H9 (cell line): ENCODE measurements around the gene MYCN. TPM values are rescaled to one million over a fixed set of nuclear protein-coding genes. Genes with fewer than 3 reads are reported as not detected.
"Not testable (repeated sequence)": the region's sequence is repeated elsewhere in the genome, so short reads cannot be mapped to it uniquely, and the experiment has no call there.

Source experiments
- DNase-seq: peaks from one replicate; pipeline ENCODE4 v3.0.0-alpha.2; 2017
- H2AFZ ChIP-seq: one replicate; pipeline ENCODE4 v1.6.1; 2013; ENCODE audit warnings: mild to moderate bottlenecking, low read length, control low read depth, moderate library complexity
- H2AK5ac ChIP-seq: 2 replicates; pipeline ENCODE4 v1.6.1; 2013; ENCODE audit warnings: low read length, control low read depth, mixed read lengths; ENCODE audit not compliant: insufficient read length
- H2BK120ac ChIP-seq: one replicate; pipeline ENCODE4 v1.6.1; 2013; ENCODE audit warnings: low read depth, mild to moderate bottlenecking, low read length, control low read depth, inconsistent platforms; ENCODE audit not compliant: poor library complexity, severe bottlenecking
- H2BK12ac ChIP-seq: 2 replicates; pipeline ENCODE4 v1.6.1; 2013; ENCODE audit warnings: low read length, control low read depth, mixed read lengths, low read depth; ENCODE audit not compliant: insufficient read length
- H2BK15ac ChIP-seq: 2 replicates; pipeline ENCODE4 v1.6.1; 2013; ENCODE audit warnings: low read depth, low read length, control low read depth
- H2BK20ac ChIP-seq: one replicate; pipeline ENCODE4 v1.6.1; 2013; ENCODE audit warnings: low read depth, mild to moderate bottlenecking, low read length, control low read depth, inconsistent platforms; ENCODE audit not compliant: poor library complexity, severe bottlenecking
- H2BK5ac ChIP-seq: 2 replicates; pipeline ENCODE4 v1.6.1; 2013; ENCODE audit warnings: low read length, control low read depth, mixed read lengths; ENCODE audit not compliant: insufficient read length
- H3K14ac ChIP-seq: 2 replicates; pipeline ENCODE4 v1.6.1; 2013; ENCODE audit warnings: low read length, control low read depth; ENCODE audit not compliant: insufficient read depth
- H3K18ac ChIP-seq: 2 replicates; pipeline ENCODE4 v1.6.1; 2013; ENCODE audit warnings: low read depth, mild to moderate bottlenecking, mixed read lengths, low read length, control low read depth; ENCODE audit not compliant: insufficient read length
- H3K23ac ChIP-seq: 2 replicates; pipeline ENCODE4 v1.6.1; 2013; ENCODE audit warnings: low read length, control low read depth, mixed read lengths, low read depth; ENCODE audit not compliant: insufficient read length
- H3K23me2 ChIP-seq: 2 replicates; pipeline ENCODE4 v1.6.1; 2013; ENCODE audit warnings: low read depth, mild to moderate bottlenecking, mixed read lengths, low read length, control low read depth; ENCODE audit not compliant: insufficient read length, poor library complexity, severe bottlenecking
- H3K27ac ChIP-seq: 2 replicates; pipeline ENCODE4 v1.5.1; 2013; ENCODE audit warnings: low read length, control low read depth, mixed read lengths, low read depth; ENCODE audit not compliant: insufficient read length
- H3K27me3 ChIP-seq: 2 replicates; pipeline ENCODE4 v1.6.1; 2013; ENCODE audit warnings: low read length, control low read depth, inconsistent platforms; ENCODE audit not compliant: insufficient read depth
- H3K4ac ChIP-seq: 2 replicates; pipeline ENCODE4 v1.6.1; 2013; ENCODE audit warnings: low read depth, mild to moderate bottlenecking, control low read depth, inconsistent platforms, low read length, moderate library complexity
- H3K4me1 ChIP-seq: 2 replicates; pipeline ENCODE4 v1.6.1; 2013; ENCODE audit warnings: low read length, control low read depth, inconsistent platforms; ENCODE audit not compliant: insufficient read depth
- H3K4me2 ChIP-seq: 2 replicates; pipeline ENCODE4 v1.6.1; 2013; ENCODE audit warnings: low read length, control low read depth, mixed read lengths; ENCODE audit not compliant: insufficient read length, insufficient read depth
- H3K56ac ChIP-seq: 2 replicates; pipeline ENCODE4 v1.6.1; 2013; ENCODE audit warnings: low read depth, mild to moderate bottlenecking, mixed read lengths, low read length, control low read depth; ENCODE audit not compliant: insufficient read length
- H3K79me1 ChIP-seq: 2 replicates; pipeline ENCODE4 v1.6.1; 2013; ENCODE audit warnings: low read depth, mild to moderate bottlenecking, moderate library complexity, low read length, control low read depth, inconsistent platforms; ENCODE audit not compliant: insufficient read depth, poor library complexity, severe bottlenecking
- H3K79me2 ChIP-seq: 2 replicates; pipeline ENCODE4 v1.6.1; 2013; ENCODE audit warnings: low read length, control low read depth, inconsistent platforms; ENCODE audit not compliant: insufficient read depth
- H3K9ac ChIP-seq: 2 replicates; pipeline ENCODE4 v1.6.1; 2013; ENCODE audit warnings: low read length, control low read depth, mixed read lengths; ENCODE audit not compliant: insufficient read length; ENCODE audit errors: extremely low read depth
- H3K9me3 ChIP-seq: one replicate; pipeline ENCODE4 v1.6.1; 2013; ENCODE audit warnings: low read depth, low read length, inconsistent platforms; ENCODE audit not compliant: control insufficient read depth
- H3T11ph ChIP-seq: one replicate; pipeline ENCODE4 v1.6.1; 2013; ENCODE audit warnings: mild to moderate bottlenecking, low read length, control low read depth, inconsistent platforms
- H4K20me1 ChIP-seq: one replicate; pipeline ENCODE4 v1.6.1; 2013; ENCODE audit not compliant: control insufficient read depth, insufficient read length, insufficient read depth
- H4K5ac ChIP-seq: 2 replicates; pipeline ENCODE4 v1.6.1; 2013; ENCODE audit warnings: low read depth, mild to moderate bottlenecking, mixed read lengths, low read length, control low read depth; ENCODE audit not compliant: insufficient read length
- H4K8ac ChIP-seq: replicated peaks from 2 replicates; pipeline ENCODE4 v1.6.1; 2013; ENCODE audit warnings: low read length, control low read depth, mixed read lengths, low read depth; ENCODE audit not compliant: insufficient read length
- H4K91ac ChIP-seq: 2 replicates; pipeline ENCODE4 v1.6.1; 2013; ENCODE audit warnings: low read depth, mild to moderate bottlenecking, moderate library complexity, mixed read lengths, low read length, control low read depth; ENCODE audit not compliant: insufficient read length
- H3K27ac Mint-ChIP-seq, 3 experiments: 2 replicates in 2 of 3; 3 replicates in 1 of 3; pipeline ENCODE4 v1.8.0; 2020 to 2021; ENCODE audit warnings: mixed read lengths in 3 of 3, mild to moderate bottlenecking in 1 of 3, moderate library complexity in 1 of 3
- H3K27me3 Mint-ChIP-seq: 2 replicates; pipeline ENCODE4 v1.8.0; 2021; ENCODE audit warnings: low read depth, mild to moderate bottlenecking, moderate library complexity, mixed read lengths
- H3K36me3 Mint-ChIP-seq, 3 experiments: 2 replicates in 2 of 3; 3 replicates in 1 of 3; pipeline ENCODE4 v1.8.0; 2020 to 2021; ENCODE audit warnings: low read depth in 3 of 3, mixed read lengths in 3 of 3; ENCODE audit not compliant: insufficient read depth in 1 of 3
- H3K4me1 Mint-ChIP-seq, 2 experiments: 2 replicates each; pipeline ENCODE4 v1.8.0; 2020; ENCODE audit warnings: mixed read lengths in 2 of 2
- H3K4me3 Mint-ChIP-seq, 2 experiments: 2 replicates in 1 of 2; 3 replicates in 1 of 2; pipeline ENCODE4 v1.8.0; 2020 to 2021; ENCODE audit warnings: mild to moderate bottlenecking in 2 of 2, mixed read lengths in 2 of 2, moderate library complexity in 1 of 2
- H3K9me3 Mint-ChIP-seq, 2 experiments: 2 replicates in 1 of 2; 3 replicates in 1 of 2; pipeline ENCODE4 v1.8.0; 2020; ENCODE audit warnings: mild to moderate bottlenecking in 2 of 2, mixed read lengths in 2 of 2, moderate library complexity in 1 of 2
- CTCF ChIP-seq: fragments of 200-600 bp; sonication (generic); conservative IDR thresholded peaks from 3 replicates; pipeline ENCODE4 v1.8.0; 2021; ENCODE audit warnings: antibody characterized with exemption, mild to moderate bottlenecking
- WGBS: extraction: QIAGEN DNeasy Blood & Tissue Kit; methylation state at CpG from one replicate; pipeline ENCODE4 v1.1.7; 2013; ENCODE audit warnings: missing lambda C conversion rate, low lambda C conversion rate, mixed read lengths; ENCODE audit not compliant: insufficient read length; ENCODE audit errors: extremely low coverage; 5-methylcytosine and 5-hydroxymethylcytosine counted together
- total RNA-seq: library from RNA; stranded (reverse); gene quantifications from 2 replicates; pipeline ENCODE4 v1.2.1, GENCODE V29; 2021

Gene MYCN
- total RNA-seq, 1 experiment from 2014 or later = 100.0 TPM

GRCh38 chr2:15950088-15950952 lies 10.0 kb downstream of the MYCN start:
- H3K27me3 ChIP-seq = no peaks in the 10 kb centered on the region
- no peaks in the 10 kb centered on the region for H4K20me1 ChIP-seq
- WGBS = no CpG with 5 or more reads among the region's 5 CpGs
- H2AFZ ChIP-seq = no peak overlapping the region
- no peak for DNase-seq
- H3K4me2 ChIP-seq = no peak overlapping the region
- H4K5ac ChIP-seq = no peak overlapping the region
- no peak overlapping the region for H3K14ac ChIP-seq
- H3K56ac ChIP-seq = no peak overlapping the region
- no peak overlapping the region for H2BK120ac ChIP-seq
- no peaks in the 10 kb centered on the region for H3K27me3 Mint-ChIP-seq
- H2BK20ac ChIP-seq = no peak overlapping the region
- H3T11ph ChIP-seq = no peak overlapping the region
- peaks cover 22 to 33% (median 33%) of the 10 kb centered on the region in 3 experiments for H3K36me3 Mint-ChIP-seq
- H3K18ac ChIP-seq = no peak overlapping the region
- no peak overlapping the region for H2BK15ac ChIP-seq
- no peaks in the 10 kb centered on the region for H3K23me2 ChIP-seq
- H3K23ac ChIP-seq = no peak overlapping the region
- no peaks in the 10 kb centered on the region; the same call in 1 of the 2 replicates for H3K4me1 ChIP-seq
- H2BK5ac ChIP-seq = no peak overlapping the region
- H3K9me3 Mint-ChIP-seq = no peaks in the 10 kb centered on the region
- H3K79me2 ChIP-seq = peaks cover 3% of the 10 kb centered on the region; the same call in 1 of the 2 replicates
- peaks cover 3% of the 10 kb centered on the region for H3K79me1 ChIP-seq
- H2BK12ac ChIP-seq = no peak overlapping the region
- H3K4ac ChIP-seq = no peak overlapping the region
- H3K4me1 Mint-ChIP-seq = peaks cover 37 to 41% of the 10 kb centered on the region in 2 experiments
- no peak overlapping the region for H3K9ac ChIP-seq
- peak overlapping the region; percentile 22 to 65 (median 31); a peak in 3 of 7 replicates for H3K27ac Mint-ChIP-seq
- no peak overlapping the region for H4K91ac ChIP-seq
- H3K27ac ChIP-seq = no peak overlapping the region
- no peaks in the 10 kb centered on the region for H3K9me3 ChIP-seq
- H4K8ac ChIP-seq = no peak overlapping the region
- no peak for TF ChIP-seq CTCF
- H3K4me3 Mint-ChIP-seq = no peak overlapping the region
- no peak overlapping the region for H2AK5ac ChIP-seq

GRCh38 chr2:15951936-15952335 lies 11.6 kb downstream of the MYCN start:
- H3K23ac ChIP-seq, H3K27me3 ChIP-seq, H2BK15ac ChIP-seq, H3K9me3 Mint-ChIP-seq, H4K91ac ChIP-seq, H3K14ac ChIP-seq, H2BK12ac ChIP-seq, H2BK5ac ChIP-seq, H2BK20ac ChIP-seq, H3K27me3 Mint-ChIP-seq, H3K9me3 ChIP-seq, DNase-seq, H3K4ac ChIP-seq, H2AK5ac ChIP-seq, H3K4me1 ChIP-seq, H3K79me1 ChIP-seq, H4K20me1 ChIP-seq, H3K9ac ChIP-seq, H3T11ph ChIP-seq, H3K23me2 ChIP-seq, H3K27ac ChIP-seq, H3K4me2 ChIP-seq, H3K4me3 Mint-ChIP-seq, H4K5ac ChIP-seq, H2AFZ ChIP-seq, H3K56ac ChIP-seq, H4K8ac ChIP-seq, H2BK120ac ChIP-seq, H3K27ac Mint-ChIP-seq, H3K79me2 ChIP-seq, H3K18ac ChIP-seq: not testable (repeated sequence)
- Mint-ChIP-seq H3K4me1 (peaks cover 40 to 47% of the 10 kb centered on the region in 2 experiments), H3K36me3 (peaks cover 6 to 17% (median 17%) of the 10 kb centered on the region in 3 experiments)
- no CpG with 5 or more reads among the region's 11 CpGs for WGBS
